Heart left ventricle (tissue), 16 donors: ENCODE results near the gene ABCB6. TPM values are rescaled to one million over a fixed set of nuclear protein-coding genes. Genes with fewer than 3 reads are reported as not detected.
A peak's percentile ranks its signal among the peaks of the same experiment; 100 is the strongest.

Source experiments
- ATAC-seq, 4 donors: fragments of 200-7000 bp; cut with Tn5 transposase; one replicate each; pipeline ENCODE4 v1.9.1; 2020 to 2022; ENCODE audit warnings: moderate library complexity in 4 of 4, mild to moderate bottlenecking in 3 of 4, moderate number of reproducible peaks in 1 of 4
- DNase-seq, 5 donors: peaks; one replicate each; pipeline ENCODE4 v3.0.0-alpha.2; 2020
- H3K27ac ChIP-seq, 12 donors: fragments of 200-600 bp; sonication (generic) in 4 of 12; one replicate each; pipeline versions ENCODE4 v1.5.0 to v1.8.0; 2016 to 2022; ENCODE audit warnings: mild to moderate bottlenecking in 2 of 12
- H3K27me3 ChIP-seq, 9 donors: fragments of 200-600 bp; sonication (generic) in 2 of 9; one replicate each; pipeline versions ENCODE4 v1.5.1 to v1.8.0; 2016 to 2022; ENCODE audit warnings: mild to moderate bottlenecking in 3 of 9
- H3K36me3 ChIP-seq, 9 donors: fragments of 200-600 bp; sonication (generic) in 2 of 9; one replicate each; pipeline versions ENCODE4 v1.5.0 to v1.8.0; 2018 to 2022; ENCODE audit warnings: mild to moderate bottlenecking in 2 of 9
- H3K4me1 ChIP-seq, 12 donors: fragments of 200-600 bp; sonication (generic) in 4 of 12; one replicate each; pipeline versions ENCODE4 v1.5.0 to v1.8.0; 2016 to 2022; ENCODE audit warnings: mild to moderate bottlenecking in 3 of 12
- H3K4me3 ChIP-seq, 12 donors: fragments of 200-600 bp; sonication (generic) in 4 of 12; one replicate each; pipeline versions ENCODE4 v1.5.0 to v1.8.0; 2017 to 2022; ENCODE audit warnings: mild to moderate bottlenecking in 9 of 12, moderate library complexity in 4 of 12
- H3K9me3 ChIP-seq, 12 donors: fragments of 200-600 bp; sonication (generic) in 4 of 12; one replicate each; pipeline versions ENCODE4 v1.5.0 to v1.8.0; 2016 to 2022; ENCODE audit warnings: mild to moderate bottlenecking in 1 of 12
- POLR2A ChIP-seq, 2 donors: fragments of 450-650 bp; IDR thresholded peaks; one replicate each; pipeline ENCODE4 v1.6.1; 2017; ENCODE audit warnings: antibody characterized with exemption in 2 of 2, mild to moderate bottlenecking in 2 of 2, moderate library complexity in 2 of 2
- WGBS, 4 donors: extraction: QIAGEN DNeasy Blood & Tissue Kit in 2 of 4; methylation state at CpG; one replicate each; pipeline versions ENCODE4 v1.1.5 to v1.1.7; 2013 to 2018; 5-methylcytosine and 5-hydroxymethylcytosine counted together
- intact Hi-C, 10 donors: fragments of 100-400 bp; cut with DNase I; formaldehyde crosslinking; loops; one replicate each; pipeline versions ENCODE4 v1.11.1 to v1.14.2; 2022
- polyA plus RNA-seq, 2 donors: library from polyadenylated mRNA; stranded (reverse); fragments of 200-250 nt; gene quantifications; one replicate each; pipeline ENCODE4 v1.2.3, GENCODE V29; 2013
- total RNA-seq, 9 donors: library from RNA; depleted of rRNA in 2 of 9; stranded (reverse); fragments of >200 nt in 2 of 9; fragmentation: NEBNext Ultra II Directional in 3 of 9; extraction: Animal tissue kit (Norgen Biotek cat#: 25700) in 3 of 9; gene quantifications; one replicate each; pipeline versions ENCODE4 v1.1.0 to v1.2.4, GENCODE V29; 2016 to 2023
- TF ChIP-seq, protein P1 (sequence below), 12 donors: fragments of 200-600 bp; sonication (generic) in 4 of 12; IDR thresholded peaks; one replicate each; pipeline versions ENCODE4 v1.5.0 to v1.8.0; 2018 to 2022; ENCODE audit warnings: antibody characterized with exemption in 12 of 12, mild to moderate bottlenecking in 5 of 12
- donor health status: ischemic (EF 13 %, LVEDD 7.1; RV severe dilation, severe dysfunction).
- donor health status: healthy with polysubstance abuse.
- donor health status: DM: no; HTN: yes; CAD: no.
- donor health status: DM: no; HTN: no; CAD: no.
- donor health status: ischemic (EF 25% LVEDD 6.9; RV normal size, moderate dysfunction).
- donor health status: ischemic (EF 25% LVEDD 5.7; RV mildly dilated, moderate dysfunction).
- donor health status: healthy.
- donor health status: DM: yes; HTN: yes; CAD: no.
- donor health status: ischemic (EF 35%, LVEDD 5.7; RV mildly dilated, moderate dysfunction).
- donor health status: nonischemic (EF 11% LVEDD 7.7; RV severe dilation, severe dysfunction).
- donor health status: DM: yes; HTN: yes; CAD: no.
- donor health status: PGD.
- donor health status: ischemic (EF 29% LVEDD 5.4; RV normal size, mild dysfunction).
- donor health status: nonischemic (EF 23%, LVEDD 6.1; RV moderate dilation, normal function).

ABCB6 gene
- total and polyA plus RNA-seq, 11 donors = 12.1 to 30.4 (median 20.0) TPM

DNA sequence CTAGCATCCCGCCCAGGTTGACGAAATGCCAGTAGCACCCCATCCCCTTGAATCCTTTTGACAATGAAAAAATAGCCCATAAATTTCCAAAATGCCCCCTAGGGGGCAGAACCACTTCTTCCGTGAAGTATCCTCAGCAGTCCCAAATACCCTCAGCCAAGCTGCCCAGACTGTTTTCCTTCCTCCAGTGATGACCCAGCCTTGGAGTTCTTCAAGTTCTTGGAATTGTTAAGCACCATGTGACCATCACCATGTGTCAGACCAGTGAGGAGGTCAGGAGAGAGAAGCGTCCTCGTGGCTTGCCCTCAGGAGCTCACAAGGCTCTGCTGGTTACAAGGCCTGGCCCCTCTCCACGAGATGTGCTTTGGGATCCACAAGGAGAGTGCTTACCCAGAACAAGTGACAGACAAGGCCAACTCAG, 47.5 kb downstream of the ABCB6 start:
- peak overlapping the region in 8 of 12 donors; percentile 29 to 80 (median 51) for H3K27ac ChIP-seq
- TF ChIP-seq POLR2A (IDR thresholded peaks at IDR 0.05) = no peak
- TF ChIP-seq, protein P1, sequence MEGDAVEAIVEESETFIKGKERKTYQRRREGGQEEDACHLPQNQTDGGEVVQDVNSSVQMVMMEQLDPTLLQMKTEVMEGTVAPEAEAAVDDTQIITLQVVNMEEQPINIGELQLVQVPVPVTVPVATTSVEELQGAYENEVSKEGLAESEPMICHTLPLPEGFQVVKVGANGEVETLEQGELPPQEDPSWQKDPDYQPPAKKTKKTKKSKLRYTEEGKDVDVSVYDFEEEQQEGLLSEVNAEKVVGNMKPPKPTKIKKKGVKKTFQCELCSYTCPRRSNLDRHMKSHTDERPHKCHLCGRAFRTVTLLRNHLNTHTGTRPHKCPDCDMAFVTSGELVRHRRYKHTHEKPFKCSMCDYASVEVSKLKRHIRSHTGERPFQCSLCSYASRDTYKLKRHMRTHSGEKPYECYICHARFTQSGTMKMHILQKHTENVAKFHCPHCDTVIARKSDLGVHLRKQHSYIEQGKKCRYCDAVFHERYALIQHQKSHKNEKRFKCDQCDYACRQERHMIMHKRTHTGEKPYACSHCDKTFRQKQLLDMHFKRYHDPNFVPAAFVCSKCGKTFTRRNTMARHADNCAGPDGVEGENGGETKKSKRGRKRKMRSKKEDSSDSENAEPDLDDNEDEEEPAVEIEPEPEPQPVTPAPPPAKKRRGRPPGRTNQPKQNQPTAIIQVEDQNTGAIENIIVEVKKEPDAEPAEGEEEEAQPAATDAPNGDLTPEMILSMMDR (IDR thresholded peaks at IDR 0.05) = peak; percentile 54 to 77 (median 68)
- DNase-seq (peak in 3 of 5 donors; percentile 27 to 40 (median 29)), ATAC-seq (peak; percentile 53 to 71 (median 62))
- no peaks in the 10 kb centered on the region for H3K9me3 ChIP-seq
- peaks cover 0 to 43% (median 37%) of the 10 kb centered on the region in 9 donors for H3K36me3 ChIP-seq
- no peak overlapping the region for H3K4me3 ChIP-seq
- H3K4me1 ChIP-seq = peaks cover 0 to 35% (median 22%) of the 10 kb centered on the region in 12 donors
- H3K27me3 ChIP-seq = no peaks in the 10 kb centered on the region
- 26 to 31% (median 29%) methylated on average over 6 of the region's 6 CpGs for WGBS, 4 donors
- intact Hi-C loops = loop anchor here in 6 of 10 donors (1.0 to 10.0 kb wide), 5 partner anchors 11 to 886 kb away; partner anchors contain the start of genes DNPEP (in 3 of the 6), ZFAND2B (in 3 of the 6), ANKZF1 (in 1 of the 6) and ATG9A (in 1 of the 6)

DNA sequence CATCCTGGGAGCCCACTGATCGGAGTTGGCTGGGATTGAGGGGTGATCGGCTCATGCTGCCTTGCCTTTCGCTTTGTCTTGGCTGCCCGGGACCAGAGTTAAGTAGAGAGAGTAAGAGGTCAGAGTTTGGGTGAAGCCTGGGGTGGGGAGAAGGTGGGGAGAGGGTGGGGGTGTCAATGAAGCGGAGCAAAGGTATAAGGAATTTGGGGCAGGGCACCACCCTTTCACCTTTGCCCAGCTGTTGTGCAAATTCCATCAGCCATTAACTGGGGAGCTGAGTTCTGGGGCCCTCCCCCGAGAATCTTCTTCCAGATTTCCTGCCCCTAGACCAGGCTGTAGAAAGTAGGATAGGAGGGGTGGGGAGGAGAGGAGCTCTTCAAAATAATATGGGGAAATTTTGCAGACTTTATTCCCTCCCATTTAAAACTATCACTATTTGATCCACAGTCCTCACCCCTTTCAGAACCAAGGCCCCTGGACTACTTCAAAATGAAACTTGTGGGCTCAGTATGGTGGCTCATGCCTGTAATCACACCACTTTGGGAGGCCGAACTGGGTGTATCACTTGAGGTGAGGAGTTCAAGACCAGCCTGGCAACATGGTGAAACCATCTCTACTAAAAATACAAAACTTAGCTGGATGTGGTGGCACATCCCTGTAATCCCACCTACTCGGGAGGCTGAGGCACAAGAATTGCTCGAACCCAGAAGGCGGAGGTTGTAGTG, 48.7 kb downstream of the ABCB6 start, which contains the start of gene SLC23A3:
Gene SLC23A3, minus strand, starts transcription at position 100 of the 725 bp plus-strand sequence. Its CDS starts 45 bp downstream, at position 55.
- Histone ChIP-seq H3K27me3 (no peaks in the 10 kb centered on the region), H3K9me3 (no peaks in the 10 kb centered on the region), H3K27ac (peak within 1 kb of the TSS in 2 of 12 donors; percentile 55 to 80), H3K4me1 (peaks cover 0 to 23% (median 12%) of the 10 kb centered on the region in 12 donors), H3K4me3 (no peak within 1 kb of the TSS), H3K36me3 (peaks cover 0 to 39% (median 33%) of the 10 kb centered on the region in 9 donors)
- 90 to 94% (median 93%) methylated on average over 10 of the region's 10 CpGs for WGBS, 4 donors
- ATAC-seq (no peak), DNase-seq (no peak)
- intact Hi-C loops = loop anchor here in 8 of 10 donors (5.0 to 10.0 kb wide), 4 partner anchors 37 to 885 kb away; partner anchors contain the start of genes DNPEP (in 6 of the 8), ZFAND2B (in 4 of the 8), ANKZF1 (in 1 of the 8) and ATG9A (in 1 of the 8)
- TF ChIP-seq, protein P1 (IDR thresholded peaks at IDR 0.05) = no peak
- no peak for TF ChIP-seq POLR2A (IDR thresholded peaks at IDR 0.05)

DNA sequence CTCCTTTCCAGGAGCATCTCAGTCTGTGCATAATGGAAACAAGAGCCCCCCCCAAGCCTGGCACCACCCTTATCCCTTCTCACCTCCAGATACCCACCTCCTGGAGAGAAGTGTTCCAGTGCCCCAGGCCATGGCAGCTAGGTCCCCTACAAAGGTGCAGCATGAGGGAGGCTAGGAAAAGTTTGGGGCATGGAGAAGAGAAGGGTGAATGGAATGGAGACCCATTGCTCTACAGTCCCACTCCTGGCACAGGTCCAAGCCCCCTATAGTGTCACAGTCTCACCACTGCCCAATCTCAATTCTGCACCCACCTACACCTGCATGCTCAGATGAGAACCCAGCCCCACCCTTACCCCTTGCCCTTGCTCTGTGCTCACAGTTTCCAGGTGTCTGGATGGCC, 49.8 kb downstream of the ABCB6 start:
- TF ChIP-seq POLR2A (IDR thresholded peaks at IDR 0.05) = no peak
- TF ChIP-seq, protein P1 (IDR thresholded peaks at IDR 0.05) = no peak
- DNase-seq (no peak), ATAC-seq (no peak)
- Histone ChIP-seq H3K27ac (no peak overlapping the region), H3K4me1 (peaks cover 0 to 15% (median 10%) of the 10 kb centered on the region in 12 donors), H3K27me3 (no peaks in the 10 kb centered on the region), H3K4me3 (no peak overlapping the region), H3K36me3 (peaks cover 0 to 28% (median 22%) of the 10 kb centered on the region in 9 donors), H3K9me3 (no peaks in the 10 kb centered on the region)
- intact Hi-C loops = loop anchor here in 4 of 10 donors (5.0 to 10.0 kb wide), 2 partner anchors 38 to 216 kb away; partner anchors contain the start of genes DNPEP (in 3 of the 4) and ZFAND2B (in 1 of the 4)

DNA sequence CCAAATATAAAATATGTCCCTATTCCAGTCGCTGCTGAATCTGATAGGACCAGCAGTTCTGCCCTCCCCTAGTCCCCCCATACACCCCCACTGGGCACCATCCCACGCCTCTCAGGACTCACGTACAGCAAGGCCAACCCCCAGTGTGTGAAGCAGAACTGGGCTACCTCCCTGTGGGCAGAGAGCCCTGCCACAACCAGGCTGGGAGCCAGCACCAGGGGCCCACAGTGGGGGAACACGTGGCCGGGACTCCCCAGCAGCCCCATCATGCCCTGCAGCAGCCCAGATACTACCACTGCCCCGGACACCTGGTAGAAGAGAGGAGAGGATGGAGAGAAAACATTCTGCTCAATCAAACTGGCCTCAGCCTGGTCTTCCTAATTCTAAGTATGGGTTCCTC, 50.2 kb downstream of the ABCB6 start:
- TF ChIP-seq, protein P1 (IDR thresholded peaks at IDR 0.05) = no peak
- TF ChIP-seq POLR2A (IDR thresholded peaks at IDR 0.05) = no peak
- Histone ChIP-seq H3K4me1 (peaks cover 0 to 15% (median 10%) of the 10 kb centered on the region in 12 donors), H3K27ac (no peak overlapping the region), H3K36me3 (peaks cover 0 to 24% (median 18%) of the 10 kb centered on the region in 9 donors), H3K4me3 (no peak overlapping the region), H3K9me3 (no peaks in the 10 kb centered on the region), H3K27me3 (no peaks in the 10 kb centered on the region)
- intact Hi-C loops = loop anchor here in 4 of 10 donors (5.0 to 10.0 kb wide), 2 partner anchors 39 to 216 kb away; partner anchors contain the start of genes DNPEP (in 3 of the 4) and ZFAND2B (in 1 of the 4)
- ATAC-seq (peak in 2 of 4 donors; percentile 21 to 49), DNase-seq (no peak)
- WGBS, 4 donors = 46 to 54% (median 50%) methylated on average over 6 of the region's 6 CpGs
